HG02623 (cell line): ENCODE results near the gene ARL9.
A peak's percentile ranks its signal among the peaks of the same experiment; 100 is the strongest.
"Not testable (repeated sequence)": the region's sequence is repeated elsewhere in the genome, so short reads cannot be mapped to it uniquely, and the experiment has no call there.

Experiments
- ATAC-seq: cut with Tn5 transposase; IDR thresholded peaks from one replicate; pipeline ENCODE4 v1.9.1; 2021; ENCODE audit warnings: moderate library complexity; ENCODE audit not compliant: unreplicated experiment

The ARL9 gene

GRCh38 chr4:56505269-56506130 is at the start of gene ARL9:
TSS of gene ARL9 (plus strand) at chr4:56505791. CDS start at chr4:56505863, 72 bp downstream.
- peak; percentile 57 for ATAC-seq

- no peak for ATAC-seq
Observed at GRCh38 chr4:56460085-56460484, 45.5 kb upstream of the ARL9 start.

- ATAC-seq, result no peak
Observed at GRCh38 chr4:56462157-56462556, 43.4 kb upstream of the ARL9 start.

GRCh38 chr4:56463711-56464110 is 41.9 kb upstream of the ARL9 start:
- no peak for ATAC-seq

GRCh38 chr4:56464581-56464980 is 41.0 kb upstream of the ARL9 start:
- ATAC-seq, result no peak

GRCh38 chr4:56465599-56466295 is 39.8 kb upstream of the ARL9 start:
- no peak for ATAC-seq

GRCh38 chr4:56466296-56466761 is 39.3 kb upstream of the ARL9 start:
- ATAC-seq, result not testable (repeated sequence)

GRCh38 chr4:56466910-56467283 is 38.7 kb upstream of the ARL9 start:
- no peak for ATAC-seq

- peak; percentile 90 for ATAC-seq
Observed at GRCh38 chr4:56467284-56468096, 38.1 kb upstream of the ARL9 start, which contains the start of gene SRP72. TSS of gene SRP72 (plus strand) at chr4:56467617. CDS start at chr4:56467636, 19 bp downstream.

GRCh38 chr4:56468097-56468422 is 37.5 kb upstream of the ARL9 start:
- peak; percentile 41 for ATAC-seq

- no peak for ATAC-seq
Observed at GRCh38 chr4:56469489-56470210, 35.9 kb upstream of the ARL9 start.

GRCh38 chr4:56475917-56476316 is 29.7 kb upstream of the ARL9 start:
- peak; percentile 93 for ATAC-seq

- ATAC-seq, result no peak
Observed at GRCh38 chr4:56477192-56477702, 28.3 kb upstream of the ARL9 start.

- no peak for ATAC-seq
Observed at GRCh38 chr4:56480691-56481090, 24.9 kb upstream of the ARL9 start.

- ATAC-seq, result no peak
Observed at GRCh38 chr4:56496241-56496640, 9.3 kb upstream of the ARL9 start.

- ATAC-seq, result no peak
Observed at GRCh38 chr4:56511098-56511497, 5.5 kb downstream of the ARL9 start.

- no peak for ATAC-seq
Observed at GRCh38 chr4:56512166-56512565, 6.6 kb downstream of the ARL9 start.

- ATAC-seq, result no peak
Observed at GRCh38 chr4:56513517-56513916, 7.9 kb downstream of the ARL9 start.

GRCh38 chr4:56530269-56531148 is 24.9 kb downstream of the ARL9 start:
- ATAC-seq, result peak; percentile 84
